DOHH2 (cell line): ENCODE results near the gene BCO2.
"Not testable (repeated sequence)": the region's sequence is repeated elsewhere in the genome, so short reads cannot be mapped to it uniquely, and the experiment has no call there.

ENCODE experiments used
- H3F3A ChIP-seq: fragments of 200-600 bp; sonication (generic), shearing (Covaris generic); 2 replicates; pipeline ENCODE4 v1.6.0; 2016; ENCODE audit warnings: antibody characterized with exemption, mild to moderate bottlenecking; ENCODE audit not compliant: control insufficient read depth, insufficient read depth
- H3K27ac ChIP-seq: fragments of 200-600 bp; sonication (generic); 2 replicates; pipeline ENCODE4 v1.5.1; 2014; ENCODE audit warnings: low read depth, mild to moderate bottlenecking, low read length, moderate library complexity
- H3K27me3 ChIP-seq: fragments of 200-600 bp; sonication (generic); 2 replicates; pipeline ENCODE4 v1.6.1; 2014; ENCODE audit warnings: mild to moderate bottlenecking, low read length, mixed read lengths; ENCODE audit not compliant: control insufficient read depth
- H3K36me3 ChIP-seq: fragments of 200-600 bp; sonication (generic); 2 replicates; pipeline ENCODE4 v1.6.1; 2014; ENCODE audit warnings: mild to moderate bottlenecking, low read length, moderate library complexity, mixed read lengths; ENCODE audit not compliant: control insufficient read depth
- H3K4me1 ChIP-seq: fragments of 200-600 bp; sonication (generic); 2 replicates; pipeline ENCODE4 v1.6.1; 2014; ENCODE audit warnings: mild to moderate bottlenecking, low read length, mixed read lengths; ENCODE audit not compliant: control insufficient read depth
- H3K4me2 ChIP-seq: fragments of 200-600 bp; sonication (generic); 2 replicates; pipeline ENCODE4 v1.6.0; 2014; ENCODE audit warnings: mild to moderate bottlenecking, low read length, moderate library complexity
- H3K4me3 ChIP-seq: fragments of 200-600 bp; sonication (generic); 2 replicates; pipeline ENCODE4 v1.5.1; 2014; ENCODE audit warnings: mild to moderate bottlenecking, low read length, mixed read lengths
- H3K79me2 ChIP-seq: fragments of 200-600 bp; sonication (generic); 2 replicates; pipeline ENCODE4 v1.6.1; 2014; ENCODE audit warnings: mild to moderate bottlenecking, low read length, mixed read lengths; ENCODE audit not compliant: control insufficient read depth
- H3K9me2 ChIP-seq: fragments of 200-600 bp; sonication (generic); replicated peaks from 2 replicates; pipeline ENCODE4 v1.6.1; 2014; ENCODE audit warnings: mild to moderate bottlenecking, low read length, mixed read lengths; ENCODE audit not compliant: control insufficient read depth
- H3K9me3 ChIP-seq: fragments of 200-600 bp; sonication (generic); 2 replicates; pipeline ENCODE4 v1.6.1; 2014; ENCODE audit warnings: antibody characterized with exemption, low read length, mixed read lengths; ENCODE audit not compliant: control insufficient read depth, insufficient read depth
- H4K20me1 ChIP-seq: fragments of 200-600 bp; sonication (generic); 2 replicates; pipeline ENCODE4 v1.6.0; 2014; ENCODE audit warnings: low read depth, mild to moderate bottlenecking, antibody characterized with exemption, low read length, moderate library complexity; ENCODE audit not compliant: control insufficient read depth, insufficient read depth
- CTCF ChIP-seq: fragments of 200-600 bp; sonication (generic); IDR thresholded peaks from one replicate; pipeline ENCODE4 v1.5.1; 2014; ENCODE audit warnings: antibody characterized with exemption, mild to moderate bottlenecking, low read depth, low read length; ENCODE audit not compliant: poor library complexity, severe bottlenecking
- EZH2phosphoT487 ChIP-seq: fragments of 200-600 bp; sonication (generic); IDR thresholded peaks from 2 replicates; pipeline ENCODE4 v1.6.1; 2017; ENCODE audit warnings: borderline replicate concordance, mild to moderate bottlenecking, antibody characterized with exemption, low read length, moderate library complexity, mixed read lengths

BCO2 gene

DNA sequence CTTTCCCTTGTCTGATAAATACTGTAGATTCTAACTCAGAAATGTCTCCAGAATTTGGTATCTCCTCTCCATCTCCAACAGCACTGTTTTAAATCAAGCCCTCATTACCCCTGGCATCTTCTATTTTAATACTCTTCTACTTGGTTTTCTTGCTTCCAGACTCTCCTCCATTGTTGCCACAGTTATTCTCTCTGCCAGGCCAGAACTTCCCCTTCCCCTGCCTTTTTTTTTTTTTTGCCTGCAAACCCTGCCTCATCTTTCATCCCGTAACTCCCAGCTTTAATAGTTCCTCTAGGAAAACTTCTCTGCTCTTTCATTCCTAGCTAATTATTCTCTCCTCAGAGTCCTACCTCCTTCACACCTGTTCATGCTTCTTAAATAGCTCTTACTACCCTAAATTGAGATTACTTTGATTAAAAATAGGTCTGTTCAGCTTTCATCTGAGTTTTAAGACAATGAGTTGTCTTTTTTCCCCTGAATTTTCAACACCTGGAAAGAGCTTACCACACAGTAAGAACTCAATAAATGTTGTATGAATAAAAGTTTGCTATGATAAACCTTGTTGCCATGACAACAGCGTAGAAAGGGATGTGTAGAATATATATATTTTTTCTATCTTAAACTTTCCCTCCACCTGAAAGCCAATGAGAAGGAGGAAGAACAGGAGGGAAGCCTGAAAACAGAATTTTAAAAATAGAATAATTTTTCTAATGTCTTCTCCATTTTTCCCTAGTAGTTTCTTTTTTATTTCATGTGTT, 15.0 kb upstream of the BCO2 start:
- TF ChIP-seq CTCF (no peak), EZH2phosphoT487 (no peak)
- Histone ChIP-seq H3K27me3 (peaks cover 3% of the 10 kb centered on the region; the same call in 1 of the 2 replicates), H3K4me2 (no peak overlapping the region), H3K9me2 (no peaks in the 10 kb centered on the region), H3K4me3 (no peak overlapping the region), H4K20me1 (no peaks in the 10 kb centered on the region), H3F3A (no peaks in the 10 kb centered on the region), H3K9me3 (no peaks in the 10 kb centered on the region), H3K27ac (no peak overlapping the region), H3K36me3 (no peaks in the 10 kb centered on the region), H3K4me1 (peaks cover 15% of the 10 kb centered on the region; the same call in 1 of the 2 replicates), H3K79me2 (no peaks in the 10 kb centered on the region)

DNA sequence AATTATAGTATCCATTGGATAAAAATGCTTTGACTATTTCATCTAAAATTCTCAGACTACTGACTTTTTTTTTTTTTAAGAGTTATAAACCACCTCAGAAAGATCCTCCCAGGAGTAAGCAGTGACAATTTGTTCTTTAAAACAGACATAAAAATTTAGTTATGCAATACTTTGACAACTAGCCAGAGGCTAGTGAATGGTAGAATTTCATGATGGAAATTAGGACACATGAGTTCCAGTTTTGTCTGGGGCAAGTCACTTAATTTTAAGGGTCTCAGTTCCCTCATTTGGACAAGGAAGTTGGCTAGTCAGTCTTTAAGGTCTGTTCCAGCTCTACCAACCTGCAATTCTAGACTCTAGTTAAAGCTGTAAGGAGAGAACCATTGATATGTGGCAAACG, 14.3 kb upstream of the BCO2 start:
- TF ChIP-seq EZH2phosphoT487, result no peak
- no peak for TF ChIP-seq CTCF
- H3F3A ChIP-seq, result no peaks in the 10 kb centered on the region
- H3K4me3 ChIP-seq, result no peak overlapping the region
- peaks cover 3% of the 10 kb centered on the region; the same call in 1 of the 2 replicates for H3K27me3 ChIP-seq
- H3K4me2 ChIP-seq, result no peak overlapping the region
- H3K36me3 ChIP-seq, result no peaks in the 10 kb centered on the region
- H3K9me2 ChIP-seq, result no peaks in the 10 kb centered on the region
- no peaks in the 10 kb centered on the region for H4K20me1 ChIP-seq
- no peaks in the 10 kb centered on the region for H3K9me3 ChIP-seq
- peaks cover 15% of the 10 kb centered on the region; the same call in 1 of the 2 replicates for H3K4me1 ChIP-seq
- H3K79me2 ChIP-seq, result no peaks in the 10 kb centered on the region
- no peak overlapping the region for H3K27ac ChIP-seq

DNA sequence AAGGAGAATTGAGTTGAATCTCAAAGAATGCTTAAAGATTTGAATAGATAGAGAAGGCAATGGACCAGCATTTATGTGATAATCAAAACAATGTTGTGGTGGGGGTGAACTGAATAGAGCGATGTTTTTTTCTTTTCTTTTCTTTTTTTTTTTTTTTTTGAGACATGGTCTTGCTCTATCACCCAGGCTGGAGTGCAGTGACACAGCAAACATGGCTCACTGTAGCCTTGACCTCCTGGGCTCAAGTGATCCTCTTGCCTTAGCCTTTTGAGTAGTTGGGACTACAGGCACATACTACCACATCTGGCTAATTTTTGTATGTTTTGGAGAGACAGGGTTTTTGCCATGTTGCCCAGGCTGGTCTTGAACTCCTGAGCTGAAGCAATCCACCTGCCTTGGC, 13.1 kb upstream of the BCO2 start:
- not testable (repeated sequence) for H3K27ac ChIP-seq, H3K9me2 ChIP-seq, H4K20me1 ChIP-seq, H3K4me2 ChIP-seq, H3K9me3 ChIP-seq, H3F3A ChIP-seq, H3K79me2 ChIP-seq, H3K27me3 ChIP-seq, H3K4me3 ChIP-seq, H3K36me3 ChIP-seq
- H3K4me1 ChIP-seq, result peaks cover 15% of the 10 kb centered on the region; the same call in 1 of the 2 replicates

- no peak overlapping the region for H3K4me3 ChIP-seq
- no peaks in the 10 kb centered on the region for H3K9me2 ChIP-seq
- no peaks in the 10 kb centered on the region for H3K9me3 ChIP-seq
- H3K79me2 ChIP-seq, result no peaks in the 10 kb centered on the region
- H3K4me2 ChIP-seq, result peak overlapping the region; percentile 49; the same call in 1 of the 2 replicates
- no peak overlapping the region for H3K27ac ChIP-seq
- H4K20me1 ChIP-seq, result no peaks in the 10 kb centered on the region
- H3F3A ChIP-seq, result no peaks in the 10 kb centered on the region
- peaks cover 15% of the 10 kb centered on the region; the same call in 1 of the 2 replicates for H3K4me1 ChIP-seq
- TF ChIP-seq CTCF (no peak), EZH2phosphoT487 (no peak)
- peaks cover 3% of the 10 kb centered on the region; the same call in 1 of the 2 replicates for H3K27me3 ChIP-seq
- no peaks in the 10 kb centered on the region for H3K36me3 ChIP-seq
These were observed 12.4 kb upstream of the BCO2 start for GRCh38 chr11:112162761-112163546.
